Mesenchymal stem cell (in vitro differentiated cells and primary cell): ENCODE data around the gene KLHL22.

Source experiments
- DNase-seq: peaks from one replicate; pipeline ENCODE4 v3.0.0-alpha.2; 2013
- H2AFZ ChIP-seq: one replicate; pipeline ENCODE4 v1.6.1; 2013; ENCODE audit warnings: low read depth, mild to moderate bottlenecking, control low read depth, inconsistent platforms, low read length, moderate library complexity
- H2AK5ac ChIP-seq: 2 replicates; pipeline ENCODE4 v1.6.1; 2013; ENCODE audit warnings: low read length, moderate library complexity, mild to moderate bottlenecking, inconsistent platforms; ENCODE audit not compliant: severe bottlenecking
- H2BK120ac ChIP-seq: one replicate; pipeline ENCODE4 v1.6.1; 2013; ENCODE audit warnings: low read depth, mild to moderate bottlenecking, inconsistent platforms, low read length, moderate library complexity
- H2BK12ac ChIP-seq, 2 experiments: one replicate each; pipeline ENCODE4 v1.6.1; 2013; ENCODE audit warnings: inconsistent platforms in 2 of 2, low read length in 2 of 2, mild to moderate bottlenecking in 2 of 2, moderate library complexity in 2 of 2, control low read depth in 1 of 2
- H2BK15ac ChIP-seq: one replicate; pipeline ENCODE4 v1.6.1; 2013; ENCODE audit warnings: mild to moderate bottlenecking, low read depth, inconsistent platforms; ENCODE audit not compliant: poor library complexity, severe bottlenecking
- H2BK5ac ChIP-seq: 2 replicates; pipeline ENCODE4 v1.6.1; 2013; ENCODE audit warnings: low read depth, mild to moderate bottlenecking, low read length, control low read depth, inconsistent platforms; ENCODE audit not compliant: poor library complexity, severe bottlenecking
- H3K14ac ChIP-seq, 2 experiments: one replicate each; pipeline ENCODE4 v1.6.1; 2013; ENCODE audit warnings: inconsistent platforms in 2 of 2, low read length in 2 of 2, control low read depth in 1 of 2, mild to moderate bottlenecking in 1 of 2, moderate library complexity in 1 of 2
- H3K18ac ChIP-seq, 2 experiments: one replicate each; pipeline ENCODE4 v1.6.1; 2013; ENCODE audit warnings: inconsistent platforms in 2 of 2, low read length in 2 of 2, control low read depth in 1 of 2, low read depth in 1 of 2, mild to moderate bottlenecking in 1 of 2
- H3K23ac ChIP-seq, 2 experiments: one replicate each; pipeline ENCODE4 v1.6.1; 2013; ENCODE audit warnings: inconsistent platforms in 2 of 2, low read length in 2 of 2, mild to moderate bottlenecking in 2 of 2, moderate library complexity in 2 of 2, control low read depth in 1 of 2
- H3K27ac ChIP-seq: 2 replicates; pipeline ENCODE4 v1.5.1; 2013; ENCODE audit warnings: mild to moderate bottlenecking, moderate library complexity, low read length, control low read depth, inconsistent platforms; ENCODE audit not compliant: poor library complexity, severe bottlenecking
- H3K27me3 ChIP-seq, 2 experiments: 2 replicates each; pipeline versions ENCODE4 v1.6.1 to v1.7.0; 2013; ENCODE audit warnings: low read length in 2 of 2, mild to moderate bottlenecking in 2 of 2, moderate library complexity in 2 of 2, control low read depth in 1 of 2, inconsistent platforms in 1 of 2; ENCODE audit not compliant: control insufficient read depth in 1 of 2, insufficient read depth in 1 of 2
- H3K36me3 ChIP-seq, 2 experiments: 2 replicates each; pipeline versions ENCODE4 v1.6.1 to v1.7.0; 2013; ENCODE audit warnings: low read length in 2 of 2, control low read depth in 1 of 2, inconsistent platforms in 1 of 2, low read depth in 1 of 2, mild to moderate bottlenecking in 1 of 2; ENCODE audit not compliant: insufficient read depth in 2 of 2, control insufficient read depth in 1 of 2
- H3K4ac ChIP-seq, 2 experiments: one replicate each; pipeline ENCODE4 v1.6.1; 2013; ENCODE audit warnings: inconsistent platforms in 2 of 2, low read length in 2 of 2, mild to moderate bottlenecking in 2 of 2, moderate library complexity in 2 of 2, control low read depth in 1 of 2, low read depth in 1 of 2
- H3K4me1 ChIP-seq: 2 replicates; pipeline ENCODE4 v1.6.1; 2013; ENCODE audit warnings: low read depth, low read length, control low read depth; ENCODE audit not compliant: control insufficient read depth, insufficient read depth
- H3K4me2 ChIP-seq: 2 replicates; pipeline ENCODE4 v1.6.1; 2013; ENCODE audit warnings: low read length, mild to moderate bottlenecking, inconsistent platforms; ENCODE audit not compliant: poor library complexity, severe bottlenecking
- H3K4me3 ChIP-seq, 2 experiments: 2 replicates each; pipeline versions ENCODE4 v1.5.1 to v1.7.0; 2013; ENCODE audit warnings: low read length in 2 of 2, mild to moderate bottlenecking in 2 of 2, control low read depth in 1 of 2, low read depth in 1 of 2; ENCODE audit not compliant: insufficient read depth in 1 of 2
- H3K79me1 ChIP-seq: replicated peaks from 2 replicates; pipeline ENCODE4 v1.6.1; 2013; ENCODE audit warnings: mild to moderate bottlenecking, control low read depth, low read length, inconsistent platforms; ENCODE audit not compliant: poor library complexity, severe bottlenecking
- H3K9ac ChIP-seq: 2 replicates; pipeline ENCODE4 v1.7.0; 2013; ENCODE audit warnings: mild to moderate bottlenecking, low read length, moderate library complexity
- H3K9me3 ChIP-seq: 2 replicates; pipeline ENCODE4 v1.7.0; 2013; ENCODE audit warnings: mild to moderate bottlenecking, low read length; ENCODE audit not compliant: control insufficient read depth
- H4K8ac ChIP-seq: one replicate; pipeline ENCODE4 v1.6.1; 2013; ENCODE audit warnings: inconsistent platforms, mild to moderate bottlenecking, low read length, moderate library complexity
- H4K91ac ChIP-seq: one replicate; pipeline ENCODE4 v1.6.1; 2013; ENCODE audit warnings: mild to moderate bottlenecking, low read length, inconsistent platforms
- WGBS: methylation state at CpG from one replicate; pipeline ENCODE4 v1.1.7; 2013; ENCODE audit warnings: mixed read lengths; 5-methylcytosine and 5-hydroxymethylcytosine counted together

Gene KLHL22

DNA sequence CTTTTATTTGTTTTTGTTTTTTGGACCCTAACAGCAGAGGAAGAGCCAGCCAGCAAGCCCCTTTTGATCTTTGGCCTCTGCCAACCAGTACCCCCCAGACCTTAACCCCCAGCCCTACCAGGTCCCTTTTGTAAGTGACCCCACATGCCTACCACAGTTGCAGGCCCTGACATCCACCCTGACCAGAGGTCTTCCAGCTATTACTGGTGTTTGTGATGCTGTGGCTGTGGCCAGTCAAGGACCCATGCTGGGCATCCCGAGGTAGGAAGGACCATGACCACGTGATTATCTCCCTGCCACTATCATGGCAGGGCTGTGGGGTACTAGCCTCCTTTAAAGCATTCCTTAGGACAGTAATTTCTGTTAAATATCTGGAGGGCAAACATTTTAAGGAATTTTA lies 20.8 kb upstream of the KLHL22 start:
- no peak overlapping the region for H3K9ac ChIP-seq
- no peak overlapping the region for H3K23ac ChIP-seq
- H2BK15ac ChIP-seq, result no peak overlapping the region
- no peak overlapping the region for H3K4me3 ChIP-seq
- H3K79me1 ChIP-seq, result no peaks in the 10 kb centered on the region
- peak overlapping the region in 1 of 2 experiments; percentile 62 for H3K14ac ChIP-seq
- H2BK5ac ChIP-seq, result no peak overlapping the region
- no peak overlapping the region for H3K18ac ChIP-seq
- H3K27ac ChIP-seq, result no peak overlapping the region
- no peak overlapping the region for H3K4ac ChIP-seq
- no peak overlapping the region for H2BK120ac ChIP-seq
- DNase-seq, result no peak
- WGBS, result 100% methylated on average over 2 of the region's 2 CpGs
- peaks cover 33 to 45% of the 10 kb centered on the region in 2 experiments for H3K36me3 ChIP-seq
- H4K91ac ChIP-seq, result no peak overlapping the region
- H2BK12ac ChIP-seq, result peak overlapping the region in 1 of 2 experiments; percentile 23
- H3K4me1 ChIP-seq, result peaks cover 34% of the 10 kb centered on the region
- peak overlapping the region; percentile 13 for H2AK5ac ChIP-seq
- no peak overlapping the region for H3K4me2 ChIP-seq
- no peaks in the 10 kb centered on the region for H3K9me3 ChIP-seq
- H4K8ac ChIP-seq, result peak overlapping the region; percentile 7
- H3K27me3 ChIP-seq, result no peaks in the 10 kb centered on the region
- H2AFZ ChIP-seq, result no peak overlapping the region

DNA sequence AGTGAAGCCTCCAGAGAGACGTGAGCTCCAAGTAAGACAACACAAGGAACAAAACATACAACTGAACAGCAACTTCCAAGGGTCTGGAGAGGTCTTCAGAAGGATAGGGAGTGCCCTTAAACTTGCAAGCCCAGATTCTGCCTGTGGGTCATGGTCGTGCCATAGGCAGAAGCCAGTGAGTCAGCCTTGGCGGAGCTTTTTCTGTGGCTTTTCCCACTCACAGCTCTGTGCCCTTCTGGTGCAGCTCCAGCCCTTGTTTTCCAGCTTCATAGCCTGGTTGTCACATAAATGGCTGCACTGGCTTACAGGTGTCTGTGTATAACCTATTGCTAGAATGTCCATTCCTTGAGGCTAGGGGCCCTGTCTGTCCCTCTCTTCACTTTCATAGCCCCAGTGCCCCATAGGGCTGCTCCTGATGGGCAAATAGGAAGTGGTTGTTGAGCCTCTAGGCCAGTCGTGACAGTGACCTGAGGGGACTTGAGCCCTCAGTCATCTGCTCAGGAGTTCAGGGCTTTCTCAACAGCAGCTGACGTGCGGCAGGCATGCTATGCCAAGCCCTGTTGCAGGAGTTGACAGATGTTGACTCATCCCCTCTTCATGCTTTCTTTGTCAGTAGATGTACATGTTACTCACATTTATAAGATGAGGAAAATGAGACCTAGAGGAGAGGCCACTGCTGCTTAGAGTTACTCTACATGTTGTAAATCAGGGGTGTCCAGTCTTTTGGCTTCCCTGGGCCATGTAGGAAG lies 19.2 kb upstream of the KLHL22 start:
- Histone ChIP-seq H3K27ac (no peak overlapping the region), H3K9me3 (no peaks in the 10 kb centered on the region), H3K79me1 (no peaks in the 10 kb centered on the region), H3K4ac (no peak overlapping the region), H3K23ac (no peak overlapping the region), H3K4me3 (peak overlapping the region in 1 of 2 experiments; percentile 34), H3K4me1 (peaks cover 34% of the 10 kb centered on the region), H3K4me2 (no peak overlapping the region), H2BK12ac (no peak overlapping the region), H3K27me3 (no peaks in the 10 kb centered on the region), H4K91ac (no peak overlapping the region), H2AFZ (no peak overlapping the region), H2BK15ac (no peak overlapping the region), H2BK5ac (no peak overlapping the region), H2AK5ac (no peak overlapping the region), H4K8ac (no peak overlapping the region), H3K14ac (no peak overlapping the region), H3K36me3 (peaks cover 32 to 38% of the 10 kb centered on the region in 2 experiments), H2BK120ac (no peak overlapping the region), H3K18ac (peak overlapping the region in 1 of 2 experiments; percentile 56), H3K9ac (peak overlapping the region; percentile 39)
- peak; percentile 95 for DNase-seq
- WGBS, result 58% methylated on average over 4 of the region's 6 CpGs

DNA sequence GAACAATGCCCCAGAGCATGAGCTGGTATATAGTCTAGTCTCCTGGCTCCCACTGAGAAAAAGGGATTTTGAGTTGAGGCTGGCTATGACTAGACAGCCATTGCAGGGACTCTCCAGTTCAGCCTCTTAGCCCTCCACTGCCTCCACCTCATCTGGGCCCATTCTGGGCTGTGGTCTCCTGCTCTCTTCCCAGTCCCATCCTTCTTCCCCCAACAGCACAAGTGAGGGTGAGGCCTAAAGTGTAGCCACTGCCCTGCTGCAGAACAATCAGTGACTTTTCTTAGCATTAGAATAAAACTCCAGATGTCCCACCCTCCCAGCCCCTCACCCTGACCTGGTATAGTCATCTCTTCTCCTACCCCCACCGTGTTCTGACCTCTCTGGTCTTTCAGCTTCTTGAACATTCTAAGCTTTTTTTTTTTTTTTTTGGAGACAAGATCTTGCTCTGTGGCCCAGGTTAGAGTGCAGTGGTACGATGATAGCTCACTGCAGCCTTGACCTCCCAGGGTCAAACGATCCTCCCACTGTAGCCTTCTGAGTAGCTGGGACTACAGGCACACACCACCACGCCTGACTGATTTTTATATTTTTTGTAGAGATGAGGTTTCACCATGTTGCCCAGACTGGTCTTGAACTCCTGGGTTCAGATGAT lies 16.1 kb upstream of the KLHL22 start:
- Histone ChIP-seq H2BK15ac (no peak overlapping the region), H3K4ac (no peak overlapping the region), H3K4me2 (no peak overlapping the region), H4K91ac (no peak overlapping the region), H3K18ac (no peak overlapping the region), H3K23ac (peak overlapping the region in 1 of 2 experiments; percentile 79), H2AK5ac (peak overlapping the region; percentile 36), H3K79me1 (no peaks in the 10 kb centered on the region), H3K27ac (peak overlapping the region; percentile 28), H3K36me3 (peaks cover 15 to 18% of the 10 kb centered on the region in 2 experiments), H3K9me3 (no peaks in the 10 kb centered on the region), H3K9ac (no peak overlapping the region), H3K27me3 (no peaks in the 10 kb centered on the region), H2BK120ac (no peak overlapping the region), H3K4me1 (peaks cover 26% of the 10 kb centered on the region), H2AFZ (no peak overlapping the region), H4K8ac (no peak overlapping the region), H2BK5ac (no peak overlapping the region), H3K4me3 (no peak overlapping the region), H3K14ac (no peak overlapping the region), H2BK12ac (no peak overlapping the region)
- DNase-seq, result no peak
- 100% methylated on average over 1 of the region's 4 CpGs for WGBS

DNA sequence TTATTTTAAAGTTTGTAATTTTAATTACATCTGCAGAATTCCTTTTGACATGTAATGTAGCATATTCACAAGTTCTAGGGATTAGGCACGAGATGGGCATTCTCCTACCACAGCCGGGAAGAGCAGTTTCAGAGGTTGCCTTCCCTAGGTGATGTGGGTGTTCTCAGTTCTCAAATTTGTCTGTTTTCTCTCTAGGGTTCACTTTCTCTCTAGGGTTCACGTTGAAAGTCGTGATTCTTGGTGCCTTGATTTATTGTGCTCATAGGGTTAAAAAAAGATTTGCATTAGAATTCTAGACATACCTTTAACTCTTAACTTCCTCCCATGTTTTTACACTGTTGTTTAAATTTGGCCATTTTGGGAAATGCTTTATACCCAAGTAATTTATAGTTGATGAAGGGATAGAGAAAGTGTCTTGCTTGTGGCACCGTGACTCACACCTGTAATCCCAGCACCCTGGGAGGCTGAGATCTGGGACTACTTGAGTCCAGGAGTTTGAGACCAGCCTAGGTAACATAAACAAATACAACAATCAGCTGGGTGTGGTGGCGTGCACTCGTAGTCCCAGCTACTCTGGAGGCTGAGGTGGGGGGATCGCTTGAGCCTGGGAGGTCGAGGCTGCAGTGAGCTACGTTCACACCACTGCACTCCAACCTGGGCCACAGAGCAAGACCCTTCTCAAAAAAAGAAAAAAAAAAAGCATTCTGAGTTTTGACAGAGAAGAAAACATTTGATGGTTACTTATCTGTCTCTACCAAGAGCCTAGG lies 15.4 kb upstream of the KLHL22 start:
- Histone ChIP-seq H2AK5ac (no peak overlapping the region), H3K14ac (no peak overlapping the region), H3K27ac (peak overlapping the region; percentile 46), H3K4me1 (peaks cover 25% of the 10 kb centered on the region), H3K4ac (no peak overlapping the region), H3K9ac (peak overlapping the region; percentile 99), H2BK5ac (no peak overlapping the region), H4K8ac (no peak overlapping the region), H3K36me3 (peaks cover 15% of the 10 kb centered on the region in 2 experiments), H2BK120ac (no peak overlapping the region), H3K27me3 (no peaks in the 10 kb centered on the region), H4K91ac (no peak overlapping the region), H2BK12ac (no peak overlapping the region), H3K9me3 (no peaks in the 10 kb centered on the region), H3K79me1 (no peaks in the 10 kb centered on the region), H2BK15ac (peak overlapping the region; percentile 60), H3K23ac (no peak overlapping the region), H2AFZ (no peak overlapping the region), H3K18ac (no peak overlapping the region), H3K4me3 (peak overlapping the region in 1 of 2 experiments; percentile 97), H3K4me2 (no peak overlapping the region)
- DNase-seq, result no peak
- WGBS, result 91% methylated on average over 6 of the region's 10 CpGs
